Heart left ventricle (tissue), 13 donors: ENCODE measurements around the gene LRATD1.

Experiments used
- CTCF ChIP-seq, 12 donors: fragments of 200-600 bp; sonication (generic) in 4 of 12; IDR thresholded peaks; one replicate each; pipeline versions ENCODE4 v1.5.0 to v1.8.0; 2018 to 2022; ENCODE audit warnings: antibody characterized with exemption in 12 of 12, mild to moderate bottlenecking in 5 of 12
- POLR2A ChIP-seq, 2 donors: fragments of 450-650 bp; IDR thresholded peaks; one replicate each; pipeline ENCODE4 v1.6.1; 2017; ENCODE audit warnings: antibody characterized with exemption in 2 of 2, mild to moderate bottlenecking in 2 of 2, moderate library complexity in 2 of 2
- donor health status: ischemic (EF 13 %, LVEDD 7.1; RV severe dilation, severe dysfunction).
- donor health status: DM: no; HTN: yes; CAD: no.
- donor health status: DM: no; HTN: no; CAD: no.
- donor health status: ischemic (EF 25% LVEDD 6.9; RV normal size, moderate dysfunction).
- donor health status: ischemic (EF 25% LVEDD 5.7; RV mildly dilated, moderate dysfunction).
- donor health status: ischemic (EF 35%, LVEDD 5.7; RV mildly dilated, moderate dysfunction).
- donor health status: nonischemic (EF 11% LVEDD 7.7; RV severe dilation, severe dysfunction).
- donor health status: DM: yes; HTN: yes; CAD: no.
- donor health status: PGD.
- donor health status: ischemic (EF 29% LVEDD 5.4; RV normal size, mild dysfunction).
- donor health status: nonischemic (EF 23%, LVEDD 6.1; RV moderate dilation, normal function).

DNA sequence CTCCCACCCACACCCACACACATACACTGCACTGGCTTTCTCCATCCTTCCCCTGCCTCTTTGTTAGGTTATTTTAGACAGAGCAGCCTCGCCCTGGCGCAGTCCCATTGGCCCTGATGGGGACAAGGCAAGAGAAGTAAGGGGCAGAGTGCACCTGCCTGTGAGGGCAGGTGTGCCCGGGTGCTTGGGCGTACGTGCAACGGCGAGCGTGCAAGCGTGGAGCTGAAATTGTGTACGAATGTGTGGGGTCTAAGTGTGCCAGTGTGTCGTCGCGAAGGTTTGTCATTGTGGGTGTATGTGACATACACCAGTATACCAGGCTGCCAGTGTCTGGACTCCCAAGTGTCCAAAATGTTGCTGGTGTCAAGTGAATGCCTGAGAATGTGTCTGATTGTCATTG lies 544 bp downstream of the LRATD1 start:
- no peak for TF ChIP-seq CTCF (IDR thresholded peaks at IDR 0.05)
- TF ChIP-seq POLR2A (IDR thresholded peaks at IDR 0.05), result no peak
